ENCODE measurements around the gene DNAH6. TPM values are rescaled to one million over a fixed set of nuclear protein-coding genes. Genes with fewer than 3 reads are reported as not detected.

The DNAH6 gene
- total RNA-seq, 1 experiment from 2014 or later = 0.12 TPM

Other genes with a start within 250 kb of the DNAH6 start
- gene SUCLG1, start 57.2 kb upstream of the DNAH6 start, total RNA-seq (2014; rRNA removed; shearing (Covaris generic)) = 91.9 and 134 TPM in 2 replicates